Peyer's patch (tissue), 4 donors: ENCODE results near the gene HIPK1. TPM values are rescaled to one million over a fixed set of nuclear protein-coding genes. Genes with fewer than 3 reads are reported as not detected.

Experiments
- DNase-seq, 3 donors: peaks; one replicate each; pipeline ENCODE4 v3.0.0-alpha.2; 2017 to 2019
- H3K27ac ChIP-seq, 4 donors: fragments of 200-600 bp; sonication (generic); one replicate each; pipeline ENCODE4 v1.5.1; 2016 to 2019
- H3K27me3 ChIP-seq, 2 donors: fragments of 200-600 bp; sonication (generic); one replicate each; pipeline ENCODE4 v1.5.1; 2019
- H3K36me3 ChIP-seq, 3 donors: fragments of 200-600 bp; sonication (generic); one replicate each; pipeline ENCODE4 v1.5.1; 2016 to 2019
- H3K4me1 ChIP-seq, 4 donors: fragments of 200-600 bp; sonication (generic); one replicate each; pipeline ENCODE4 v1.5.1; 2016 to 2019
- H3K4me3 ChIP-seq, 4 donors: fragments of 200-600 bp; sonication (generic); 1 replicate in 3 of 4; 2 replicates in 1 of 4; pipeline ENCODE4 v1.5.1; 2016 to 2019; ENCODE audit warnings: mild to moderate bottlenecking in 1 of 4
- H3K9me3 ChIP-seq, 4 donors: fragments of 200-600 bp; sonication (generic); one replicate each; pipeline ENCODE4 v1.5.1; 2016 to 2019; ENCODE audit warnings: mild to moderate bottlenecking in 1 of 4
- POLR2A ChIP-seq, 2 donors: fragments of 450-650 bp; IDR thresholded peaks; one replicate each; pipeline ENCODE4 v1.5.1; 2017; ENCODE audit warnings: antibody characterized with exemption in 2 of 2, mild to moderate bottlenecking in 2 of 2, moderate library complexity in 2 of 2
- total RNA-seq, 4 donors: library from RNA; depleted of rRNA; stranded (reverse); fragments of >200 nt; gene quantifications; one replicate each; pipeline ENCODE4 v1.1.0, GENCODE V29; 2016
- TF ChIP-seq, protein P1 (sequence below), 6 experiments: fragments of 450-650 bp in 4 of 6; fragments of 200-600 bp in 2 of 6; sonication (generic) in 1 of 6; IDR thresholded peaks; one replicate each; pipeline ENCODE4 v1.5.1; 2017 to 2019; ENCODE audit warnings: antibody characterized with exemption in 6 of 6, mild to moderate bottlenecking in 3 of 6, moderate library complexity in 1 of 6

The HIPK1 gene
- 10 to 100 TPM; 34.7 to 51.2 (median 42.1) TPM for total RNA-seq

DNA sequence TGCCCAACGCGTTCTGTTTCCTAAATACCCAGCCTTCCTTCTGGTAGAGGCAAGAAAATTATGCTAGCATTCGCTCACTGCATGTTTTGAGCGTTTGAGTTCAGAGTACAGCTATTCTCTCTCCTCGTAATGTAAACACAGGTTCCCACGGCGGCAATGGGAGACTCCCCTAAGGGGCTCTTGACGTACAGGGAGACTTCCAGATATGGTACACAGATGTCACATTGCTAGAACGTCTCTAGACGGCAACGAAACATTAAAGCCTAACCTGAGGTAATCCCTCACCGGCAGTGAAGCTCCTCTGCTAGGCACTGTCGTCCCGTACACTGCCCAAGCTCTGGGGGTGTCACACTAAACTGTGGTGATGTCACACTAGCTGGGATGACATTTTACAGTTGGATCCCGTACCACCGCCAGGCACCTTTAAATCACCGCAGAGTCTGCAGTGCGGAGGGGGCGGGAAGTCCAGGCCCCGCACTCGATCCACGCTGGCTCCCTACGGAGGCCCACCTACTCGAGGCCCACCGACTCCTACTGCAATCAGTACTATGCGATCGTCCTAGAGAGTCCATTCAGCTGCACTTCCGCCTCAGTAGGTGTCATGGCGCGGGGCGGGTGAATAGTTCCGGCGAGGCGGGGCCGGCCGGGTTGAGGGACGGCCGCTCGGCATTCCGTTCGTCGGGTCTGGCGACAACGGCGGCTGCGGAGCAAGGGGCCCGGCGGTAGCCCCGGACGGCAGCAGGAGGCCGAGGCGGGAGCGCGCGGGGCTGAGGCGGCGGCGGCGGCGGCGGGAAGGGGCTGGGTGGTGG, at the start of gene HIPK1:
Gene HIPK1, plus strand, starts transcription at position 384 of the 809 bp plus-strand sequence.
- H3K27me3 ChIP-seq, result no peaks in the 10 kb centered on the region
- DNase-seq, result peak; percentile 94 to 97 (median 95)
- no peaks in the 10 kb centered on the region for H3K9me3 ChIP-seq
- H3K4me3 ChIP-seq, result peak within 1 kb of the TSS; percentile 68 to 98 (median 93)
- peaks cover 0 to 28% (median 9%) of the 10 kb centered on the region in 4 donors for H3K4me1 ChIP-seq
- H3K36me3 ChIP-seq, result no peaks in the 10 kb centered on the region
- TF ChIP-seq, protein P1, sequence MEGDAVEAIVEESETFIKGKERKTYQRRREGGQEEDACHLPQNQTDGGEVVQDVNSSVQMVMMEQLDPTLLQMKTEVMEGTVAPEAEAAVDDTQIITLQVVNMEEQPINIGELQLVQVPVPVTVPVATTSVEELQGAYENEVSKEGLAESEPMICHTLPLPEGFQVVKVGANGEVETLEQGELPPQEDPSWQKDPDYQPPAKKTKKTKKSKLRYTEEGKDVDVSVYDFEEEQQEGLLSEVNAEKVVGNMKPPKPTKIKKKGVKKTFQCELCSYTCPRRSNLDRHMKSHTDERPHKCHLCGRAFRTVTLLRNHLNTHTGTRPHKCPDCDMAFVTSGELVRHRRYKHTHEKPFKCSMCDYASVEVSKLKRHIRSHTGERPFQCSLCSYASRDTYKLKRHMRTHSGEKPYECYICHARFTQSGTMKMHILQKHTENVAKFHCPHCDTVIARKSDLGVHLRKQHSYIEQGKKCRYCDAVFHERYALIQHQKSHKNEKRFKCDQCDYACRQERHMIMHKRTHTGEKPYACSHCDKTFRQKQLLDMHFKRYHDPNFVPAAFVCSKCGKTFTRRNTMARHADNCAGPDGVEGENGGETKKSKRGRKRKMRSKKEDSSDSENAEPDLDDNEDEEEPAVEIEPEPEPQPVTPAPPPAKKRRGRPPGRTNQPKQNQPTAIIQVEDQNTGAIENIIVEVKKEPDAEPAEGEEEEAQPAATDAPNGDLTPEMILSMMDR (IDR thresholded peaks at IDR 0.05), result peak in 2 of 6 experiments; percentile 40 to 43
- peak; percentile 72 to 76 for TF ChIP-seq POLR2A (IDR thresholded peaks at IDR 0.05)
- H3K27ac ChIP-seq, result peak within 1 kb of the TSS; percentile 91 to 97 (median 94)

DNA sequence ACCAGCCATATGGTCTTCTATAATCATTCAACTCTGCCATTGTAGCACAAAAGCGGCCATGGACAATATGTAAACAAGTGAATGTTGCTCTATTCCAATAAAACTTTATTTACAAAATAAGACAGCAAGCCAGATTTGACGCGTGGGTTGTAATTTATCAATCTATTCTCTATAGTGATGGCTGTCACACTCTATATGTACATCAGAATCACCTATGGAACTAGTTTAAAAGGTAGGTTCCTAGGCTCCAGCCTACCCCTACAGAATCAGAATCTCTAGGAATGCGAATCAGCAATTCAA, 49.4 kb upstream of the HIPK1 start:
- no peaks in the 10 kb centered on the region for H3K36me3 ChIP-seq
- H3K9me3 ChIP-seq, result no peaks in the 10 kb centered on the region
- no peak for TF ChIP-seq POLR2A (IDR thresholded peaks at IDR 0.05)
- TF ChIP-seq, protein P1 (IDR thresholded peaks at IDR 0.05), result no peak
- H3K4me3 ChIP-seq, result no peak overlapping the region
- peak overlapping the region in 1 of 4 donors; percentile 47 for H3K27ac ChIP-seq
- no peak for DNase-seq
- H3K27me3 ChIP-seq, result no peaks in the 10 kb centered on the region
- H3K4me1 ChIP-seq, result peaks cover 0 to 23% (median 0%) of the 10 kb centered on the region in 4 donors

DNA sequence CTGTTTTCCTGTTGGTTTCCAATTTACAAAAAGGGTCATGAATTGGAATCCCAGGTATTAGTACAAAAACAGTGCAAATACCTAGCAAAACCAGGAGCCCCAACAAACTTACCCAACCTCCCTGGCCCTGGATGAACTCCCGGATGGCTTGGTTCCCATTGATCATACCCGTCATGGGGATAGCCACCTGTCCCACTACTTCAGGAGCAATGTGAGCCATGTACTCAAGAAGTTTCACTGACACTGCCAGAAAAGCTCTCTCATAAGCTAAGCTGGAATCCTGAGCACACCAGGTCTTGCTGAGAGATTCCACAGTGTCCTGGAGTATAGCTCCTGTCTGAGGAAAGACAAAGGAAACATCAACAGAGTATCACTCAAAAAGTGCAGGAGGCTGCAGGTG, 47.5 kb upstream of the HIPK1 start:
- H3K36me3 ChIP-seq, result peaks cover 0 to 4% (median 0%) of the 10 kb centered on the region in 3 donors
- H3K4me1 ChIP-seq, result peaks cover 0 to 12% (median 0%) of the 10 kb centered on the region in 4 donors
- no peaks in the 10 kb centered on the region for H3K9me3 ChIP-seq
- no peaks in the 10 kb centered on the region for H3K27me3 ChIP-seq
- no peak for DNase-seq
- H3K4me3 ChIP-seq, result no peak overlapping the region
- peak overlapping the region in 2 of 4 donors; percentile 54 to 59 for H3K27ac ChIP-seq
- TF ChIP-seq POLR2A (IDR thresholded peaks at IDR 0.05), result no peak
- TF ChIP-seq, protein P1 (IDR thresholded peaks at IDR 0.05), result no peak

DNA sequence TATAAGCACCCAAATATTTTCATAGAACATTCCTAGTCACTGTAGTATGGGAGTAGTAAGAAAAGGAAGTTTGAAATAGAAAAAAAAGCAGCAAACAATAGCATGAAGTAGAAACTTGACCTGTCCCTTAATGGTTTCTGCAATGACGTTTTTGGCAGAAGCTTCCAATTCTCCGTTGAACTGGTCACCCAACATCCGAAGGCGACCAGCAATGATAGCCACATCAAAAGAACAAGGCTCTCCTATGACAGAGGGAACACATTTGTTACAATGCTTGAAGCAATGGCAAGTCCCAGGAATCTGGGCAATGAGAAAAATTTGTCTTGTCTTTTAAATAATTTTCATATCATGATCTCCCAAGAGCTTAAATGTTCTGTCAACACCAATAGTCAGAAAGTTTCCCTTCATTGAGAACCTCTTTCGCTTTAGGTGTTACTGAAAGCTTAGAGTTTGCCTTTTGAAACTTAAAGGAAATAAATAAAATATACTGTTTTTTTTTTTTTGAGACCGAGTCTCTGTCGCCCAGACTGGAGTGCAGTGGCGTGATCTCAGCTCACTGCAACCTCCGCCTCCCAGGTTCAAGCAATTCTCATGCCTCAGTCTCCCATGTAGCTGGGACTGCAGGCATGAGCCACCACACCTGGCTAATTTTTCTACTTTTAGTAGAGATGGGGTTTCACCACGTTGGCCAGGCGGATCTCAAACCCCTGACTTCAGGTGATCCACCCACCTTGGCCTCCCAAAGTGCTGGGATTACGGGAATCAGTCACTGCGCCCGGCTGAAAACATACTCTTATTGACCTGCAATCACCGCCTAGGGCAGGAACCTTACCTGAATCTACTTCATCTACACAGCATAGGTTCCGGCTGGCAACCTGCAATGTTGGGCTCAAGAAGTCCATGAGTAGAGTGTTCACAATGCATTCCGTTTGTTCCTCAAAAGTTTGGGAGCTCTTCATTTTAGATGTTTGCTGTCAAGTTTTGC, 42.4 kb upstream of the HIPK1 start:
- Histone ChIP-seq H3K4me3 (peak overlapping the region in 3 of 4 donors; percentile 20 to 60 (median 55)), H3K27ac (peak overlapping the region in 3 of 4 donors; percentile 44 to 89 (median 85)), H3K36me3 (peaks cover 0 to 4% (median 0%) of the 10 kb centered on the region in 3 donors), H3K4me1 (no peaks in the 10 kb centered on the region), H3K9me3 (no peaks in the 10 kb centered on the region), H3K27me3 (no peaks in the 10 kb centered on the region)
- TF ChIP-seq POLR2A (IDR thresholded peaks at IDR 0.05), result no peak
- TF ChIP-seq, protein P1 (IDR thresholded peaks at IDR 0.05), result no peak
- DNase-seq, result peak in 1 of 3 donors; percentile 56

DNA sequence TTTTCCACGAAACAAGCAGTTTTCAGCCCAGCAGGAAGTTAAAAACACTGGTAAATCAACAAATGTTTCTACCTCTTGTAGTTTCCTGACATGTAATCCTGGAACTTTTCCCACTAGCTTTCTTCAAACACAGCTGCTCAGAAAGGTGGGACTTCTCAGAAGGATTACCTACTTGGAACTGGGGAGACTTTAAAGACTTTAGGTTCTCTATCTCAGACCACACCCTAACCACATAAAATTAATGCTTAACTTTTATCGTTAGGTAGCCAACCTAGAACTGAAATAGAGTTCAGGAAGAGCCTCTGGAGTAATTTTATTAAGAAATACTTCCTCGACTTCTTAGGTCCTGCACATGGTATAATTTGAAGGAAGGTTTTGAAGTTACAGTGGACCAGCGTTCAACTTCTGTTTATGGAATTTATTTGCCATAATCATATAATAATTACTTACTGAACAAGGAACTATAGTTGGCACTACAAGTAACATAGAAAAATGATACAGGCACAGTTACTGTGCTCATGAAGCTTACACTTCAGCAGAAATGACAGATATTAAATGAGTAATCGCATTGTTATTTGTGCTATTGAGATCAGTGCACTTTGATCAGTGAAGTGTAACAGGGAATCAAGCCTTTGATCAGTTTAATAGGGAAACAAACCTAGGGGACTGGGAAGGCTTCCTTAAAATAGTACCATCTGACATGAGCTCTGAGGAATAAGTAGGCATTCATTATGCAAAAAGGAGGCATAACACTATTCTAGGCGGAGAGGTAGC, 41.5 kb upstream of the HIPK1 start, which contains the start of gene BCL2L15:
Gene BCL2L15, minus strand, starts transcription at position 180 of the 774 bp plus-strand sequence. CDS start 206 bp downstream, outside the sequence.
- no peaks in the 10 kb centered on the region for H3K4me1 ChIP-seq
- H3K27me3 ChIP-seq, result no peaks in the 10 kb centered on the region
- no peaks in the 10 kb centered on the region for H3K9me3 ChIP-seq
- peak within 1 kb of the TSS in 3 of 4 donors; percentile 20 to 60 (median 55) for H3K4me3 ChIP-seq
- H3K27ac ChIP-seq, result peak within 1 kb of the TSS in 3 of 4 donors; percentile 44 to 89 (median 85)
- H3K36me3 ChIP-seq, result peaks cover 0 to 4% (median 0%) of the 10 kb centered on the region in 3 donors
- no peak for DNase-seq
- TF ChIP-seq POLR2A (IDR thresholded peaks at IDR 0.05), result peak; percentile 78 to 81
- TF ChIP-seq, protein P1 (IDR thresholded peaks at IDR 0.05), result no peak
